PFSK-1 (cell line): Measurements from ENCODE around the gene CDCP1.

Source experiments
- FOXP2 ChIP-seq: optimal IDR thresholded peaks from 2 replicates; pipeline ENCODE3; 2011; ENCODE audit warnings: borderline replicate concordance, control low read depth, inconsistent platforms; ENCODE audit not compliant: insufficient read depth; ENCODE audit errors: extremely low read length, extremely low read depth
- POLR2AphosphoS5 ChIP-seq: IDR thresholded peaks from 2 replicates; pipeline ENCODE4 v1.6.1; 2012; ENCODE audit warnings: low read depth, mild to moderate bottlenecking, control low read depth, low read length, moderate library complexity
- SIN3A ChIP-seq: IDR thresholded peaks from 2 replicates; pipeline ENCODE4 v1.6.1; 2012; ENCODE audit warnings: mild to moderate bottlenecking, low read length, moderate library complexity, borderline replicate concordance; ENCODE audit not compliant: insufficient read depth
- TAF1 ChIP-seq: IDR thresholded peaks from 2 replicates; pipeline ENCODE4 v1.6.1; 2012; ENCODE audit warnings: low read length, control low read depth, borderline replicate concordance; ENCODE audit not compliant: insufficient read depth
- TF ChIP-seq, protein P1 (sequence below), 2 experiments: IDR thresholded peaks; 2 replicates each; pipeline versions ENCODE4 v1.6.1 to v1.8.0; 2011 to 2012; ENCODE audit warnings: low read depth in 2 of 2, low read length in 2 of 2, control low read depth in 1 of 2, inconsistent platforms in 1 of 2, mild to moderate bottlenecking in 1 of 2, moderate library complexity in 1 of 2; ENCODE audit not compliant: insufficient read depth in 1 of 2

CDCP1 gene

GRCh38 chr3:45060165-45060892 lies 85.8 kb downstream of the CDCP1 start:
- no peak for TF ChIP-seq POLR2AphosphoS5
- no peak for TF ChIP-seq SIN3A
- no peak for TF ChIP-seq TAF1
- TF ChIP-seq, protein P1, sequence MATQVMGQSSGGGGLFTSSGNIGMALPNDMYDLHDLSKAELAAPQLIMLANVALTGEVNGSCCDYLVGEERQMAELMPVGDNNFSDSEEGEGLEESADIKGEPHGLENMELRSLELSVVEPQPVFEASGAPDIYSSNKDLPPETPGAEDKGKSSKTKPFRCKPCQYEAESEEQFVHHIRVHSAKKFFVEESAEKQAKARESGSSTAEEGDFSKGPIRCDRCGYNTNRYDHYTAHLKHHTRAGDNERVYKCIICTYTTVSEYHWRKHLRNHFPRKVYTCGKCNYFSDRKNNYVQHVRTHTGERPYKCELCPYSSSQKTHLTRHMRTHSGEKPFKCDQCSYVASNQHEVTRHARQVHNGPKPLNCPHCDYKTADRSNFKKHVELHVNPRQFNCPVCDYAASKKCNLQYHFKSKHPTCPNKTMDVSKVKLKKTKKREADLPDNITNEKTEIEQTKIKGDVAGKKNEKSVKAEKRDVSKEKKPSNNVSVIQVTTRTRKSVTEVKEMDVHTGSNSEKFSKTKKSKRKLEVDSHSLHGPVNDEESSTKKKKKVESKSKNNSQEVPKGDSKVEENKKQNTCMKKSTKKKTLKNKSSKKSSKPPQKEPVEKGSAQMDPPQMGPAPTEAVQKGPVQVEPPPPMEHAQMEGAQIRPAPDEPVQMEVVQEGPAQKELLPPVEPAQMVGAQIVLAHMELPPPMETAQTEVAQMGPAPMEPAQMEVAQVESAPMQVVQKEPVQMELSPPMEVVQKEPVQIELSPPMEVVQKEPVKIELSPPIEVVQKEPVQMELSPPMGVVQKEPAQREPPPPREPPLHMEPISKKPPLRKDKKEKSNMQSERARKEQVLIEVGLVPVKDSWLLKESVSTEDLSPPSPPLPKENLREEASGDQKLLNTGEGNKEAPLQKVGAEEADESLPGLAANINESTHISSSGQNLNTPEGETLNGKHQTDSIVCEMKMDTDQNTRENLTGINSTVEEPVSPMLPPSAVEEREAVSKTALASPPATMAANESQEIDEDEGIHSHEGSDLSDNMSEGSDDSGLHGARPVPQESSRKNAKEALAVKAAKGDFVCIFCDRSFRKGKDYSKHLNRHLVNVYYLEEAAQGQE (IDR thresholded peaks at IDR 0.05; ENCODE audit: insufficient read depth in 1 of 2, low read depth in 2 of 2, low read length in 2 of 2), result no peak
- TF ChIP-seq FOXP2, result no peak

GRCh38 chr3:45059132-45059531 lies 87.0 kb downstream of the CDCP1 start:
- TF ChIP-seq FOXP2, result no peak
- no peak for TF ChIP-seq SIN3A
- no peak for TF ChIP-seq POLR2AphosphoS5
- no peak for TF ChIP-seq TAF1
- TF ChIP-seq, protein P1 (IDR thresholded peaks at IDR 0.05; ENCODE audit: insufficient read depth in 1 of 2, low read depth in 2 of 2, low read length in 2 of 2), result no peak

- TF ChIP-seq TAF1 (no peak), FOXP2 (no peak), SIN3A (no peak), POLR2AphosphoS5 (no peak)
- TF ChIP-seq, protein P1 (IDR thresholded peaks at IDR 0.05; ENCODE audit: insufficient read depth in 1 of 2, low read depth in 2 of 2, low read length in 2 of 2), result no peak
These were observed 88.6 kb downstream of the CDCP1 start for GRCh38 chr3:45057557-45057956.

DNA sequence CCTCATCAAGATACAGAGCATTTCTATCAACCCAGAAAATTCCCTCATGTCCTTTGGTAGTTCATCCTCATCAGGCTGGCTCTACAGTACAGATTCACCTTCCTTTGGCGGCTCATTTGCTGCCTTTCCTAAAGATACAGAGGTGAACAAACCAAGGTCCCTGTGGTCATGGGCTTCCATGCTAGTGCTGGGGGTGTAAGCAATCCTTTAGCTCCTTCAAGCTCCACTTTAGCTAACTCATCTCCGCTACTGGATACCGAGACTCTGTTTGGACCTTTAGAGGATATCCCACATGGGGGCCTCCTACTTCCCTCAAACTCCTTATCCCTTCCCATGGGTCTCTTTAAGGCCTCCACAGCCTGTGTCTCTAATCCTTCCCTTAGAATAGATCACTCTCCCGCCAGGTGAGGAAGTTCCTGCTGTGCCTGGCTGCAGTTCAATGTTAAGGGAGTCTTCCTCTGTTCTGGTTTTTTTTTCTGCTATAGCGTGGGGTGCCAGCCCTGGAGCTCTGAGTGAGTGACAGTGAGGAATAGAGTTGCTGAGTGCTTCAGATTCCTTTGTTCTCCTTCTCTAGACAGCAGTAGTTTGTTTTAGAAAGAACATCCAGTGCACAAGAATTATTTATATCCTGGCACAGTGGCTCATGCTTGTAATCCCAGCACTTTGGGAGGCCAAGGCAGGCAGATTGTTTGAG lies 89.4 kb downstream of the CDCP1 start:
- TF ChIP-seq POLR2AphosphoS5 (no peak), SIN3A (no peak), TAF1 (no peak), FOXP2 (no peak)
- TF ChIP-seq, protein P1 (IDR thresholded peaks at IDR 0.05; ENCODE audit: insufficient read depth in 1 of 2, low read depth in 2 of 2, low read length in 2 of 2), result no peak
